Right hindlimb (tissue), 1 donor: Measurements from ENCODE around the gene LARP1.

ENCODE experiments used
- DNase-seq: peaks from one replicate; pipeline ENCODE4 v3.0.0-alpha.2; 2018

The LARP1 gene

DNA sequence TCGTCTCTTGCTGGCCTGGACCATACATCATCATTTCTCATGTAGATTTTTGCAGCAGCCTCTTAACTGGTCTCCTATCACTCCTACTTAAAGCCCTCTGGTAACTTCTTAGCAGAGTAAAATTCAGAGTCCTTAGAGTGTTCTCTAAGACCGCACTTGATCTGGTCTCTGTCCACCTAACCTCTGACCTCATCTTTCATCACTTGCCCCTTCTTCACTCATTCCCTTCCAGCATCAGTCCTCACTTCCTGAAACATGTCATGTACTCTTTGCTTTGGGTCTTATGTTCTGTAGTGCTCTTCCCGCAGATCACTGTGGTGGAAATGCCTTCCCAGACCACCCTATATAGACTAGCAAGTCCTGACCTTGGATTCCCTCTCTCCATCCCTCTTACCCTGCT lies 9.8 kb downstream of the LARP1 start:
- DNase-seq, result no peak

DNA sequence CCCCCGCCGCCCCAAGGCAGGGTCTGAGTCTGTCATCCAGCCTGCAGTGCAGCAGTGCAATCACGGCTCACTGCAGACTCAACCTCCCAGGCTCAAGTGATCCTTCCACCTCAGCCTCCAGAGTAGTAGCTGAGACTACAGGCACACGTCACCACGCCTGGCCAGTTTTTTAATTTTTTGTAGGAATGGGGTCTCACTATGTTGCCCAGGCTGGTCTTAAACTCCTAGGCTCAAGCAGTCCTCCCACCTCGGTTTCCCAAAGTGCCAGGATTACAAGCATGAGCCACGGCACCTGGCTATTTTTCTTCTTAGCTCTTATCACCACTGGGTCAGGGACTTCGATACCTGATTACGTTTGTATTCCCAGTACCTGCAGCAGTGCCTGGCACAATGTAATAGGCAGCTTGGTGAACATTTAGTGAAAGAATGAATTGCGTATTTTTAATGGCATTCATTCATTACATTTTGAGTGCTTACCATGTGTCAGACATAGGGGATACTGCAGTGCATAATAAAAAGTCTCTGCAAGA lies 10.3 kb downstream of the LARP1 start:
- DNase-seq, result no peak

DNA sequence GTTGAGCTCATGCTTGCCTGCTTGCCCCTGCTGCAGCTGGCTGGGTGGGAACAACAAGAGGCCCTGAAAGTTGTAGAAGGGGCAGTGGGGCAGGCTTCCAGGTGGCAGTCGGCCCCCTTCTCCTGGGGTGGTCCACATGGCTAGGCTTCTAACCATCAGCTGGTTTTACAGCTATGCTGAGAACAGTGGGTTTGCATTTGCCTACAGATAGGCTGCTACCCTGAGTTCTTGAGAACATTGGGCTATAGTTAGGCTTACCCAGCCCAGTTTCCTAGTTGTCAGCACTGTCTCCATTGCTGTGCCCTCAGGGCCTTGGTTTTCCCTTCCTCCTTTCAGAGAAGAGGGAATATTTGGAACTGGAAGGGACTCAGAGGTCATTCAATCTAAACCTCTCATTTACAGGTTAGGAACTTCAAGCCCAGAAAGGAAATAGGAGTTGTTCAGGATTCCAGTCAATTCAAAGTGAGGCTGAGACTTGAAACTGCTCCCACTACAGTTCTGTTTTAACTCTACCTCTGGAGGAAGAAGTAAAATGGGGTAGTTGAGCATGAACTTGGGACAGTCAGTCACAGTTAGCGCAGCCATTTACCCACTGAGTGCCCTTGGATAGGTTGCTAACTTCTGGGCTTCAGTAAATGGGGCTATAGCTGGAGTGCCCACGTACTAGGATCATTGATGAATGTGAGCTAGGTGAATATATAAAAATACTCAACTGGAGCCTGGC lies 11.5 kb downstream of the LARP1 start:
- no peak for DNase-seq

GRCh38 chr5:154767576-154767975 lies 12.4 kb downstream of the LARP1 start:
- peak; percentile 38 for DNase-seq

DNA sequence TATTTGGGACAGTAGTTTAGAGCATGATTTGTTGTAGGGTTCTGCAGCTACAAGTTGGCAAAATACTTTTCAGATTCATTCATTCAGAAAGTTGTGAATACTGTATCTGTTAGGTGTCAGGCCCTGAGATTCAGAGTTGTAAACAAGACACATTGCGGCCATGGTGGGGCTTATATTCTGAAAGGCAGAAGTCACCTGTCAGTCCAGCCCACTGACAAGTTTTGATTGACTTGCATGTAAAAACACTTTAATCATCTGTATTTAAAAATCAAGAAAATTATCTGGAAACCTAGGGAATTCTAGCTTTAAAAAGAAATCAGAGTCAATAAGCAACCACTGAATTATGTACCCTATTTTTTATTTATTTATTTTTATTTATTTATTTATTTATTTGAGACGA lies 13.0 kb downstream of the LARP1 start:
- no peak for DNase-seq

DNA sequence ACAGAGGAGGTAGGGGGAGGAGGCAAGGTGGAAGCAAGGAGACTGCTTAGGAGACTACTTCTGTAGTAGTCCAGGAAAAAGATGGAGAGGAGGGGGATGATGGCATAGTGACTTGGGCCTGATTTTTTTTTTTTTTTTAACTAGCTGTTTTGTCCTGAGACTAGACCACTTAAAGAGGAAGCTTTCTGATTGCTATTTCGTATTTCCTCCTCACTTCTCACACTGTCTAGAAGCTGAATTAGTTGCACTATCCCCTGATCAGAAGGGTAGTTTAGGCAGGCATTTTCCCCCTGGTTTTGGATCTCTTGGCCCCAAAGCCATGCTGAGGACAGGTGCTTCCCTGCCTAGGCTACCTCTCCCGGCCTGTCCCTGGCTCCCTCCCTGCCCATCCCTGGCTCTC lies 14.9 kb downstream of the LARP1 start:
- DNase-seq, result no peak

GRCh38 chr5:154771383-154771901 lies 16.3 kb downstream of the LARP1 start:
- peak; percentile 85 for DNase-seq

- no peak for DNase-seq
Observed at GRCh38 chr5:154773326-154773725, 18.1 kb downstream of the LARP1 start.

GRCh38 chr5:154776167-154776566 lies 21.0 kb downstream of the LARP1 start:
- DNase-seq, result no peak

- no peak for DNase-seq
Observed at GRCh38 chr5:154778534-154778933, 23.4 kb downstream of the LARP1 start.

- no peak for DNase-seq
Observed at GRCh38 chr5:154779105-154779504, 23.9 kb downstream of the LARP1 start.

GRCh38 chr5:154780128-154780527 lies 25.0 kb downstream of the LARP1 start:
- no peak for DNase-seq

DNA sequence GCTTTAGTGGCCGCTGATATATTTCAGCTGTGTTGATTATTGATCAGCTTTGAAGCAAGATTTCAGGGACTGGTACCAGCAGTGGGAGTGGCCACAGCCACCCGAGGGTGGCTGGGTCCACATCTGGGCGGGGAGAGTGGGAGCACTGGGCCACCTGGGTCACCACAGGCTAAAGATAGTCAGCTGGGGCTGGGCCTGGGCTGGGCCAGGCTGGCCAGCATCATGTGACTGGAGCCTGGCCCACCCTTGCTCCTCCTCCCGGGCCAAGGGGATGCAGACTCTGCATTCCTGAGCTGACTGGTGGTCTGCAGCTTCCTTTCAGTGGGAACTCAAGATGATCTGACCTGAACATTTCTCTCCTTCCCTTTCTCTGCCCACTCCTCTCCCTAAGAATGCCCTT lies 27.1 kb downstream of the LARP1 start:
- DNase-seq, result no peak

DNA sequence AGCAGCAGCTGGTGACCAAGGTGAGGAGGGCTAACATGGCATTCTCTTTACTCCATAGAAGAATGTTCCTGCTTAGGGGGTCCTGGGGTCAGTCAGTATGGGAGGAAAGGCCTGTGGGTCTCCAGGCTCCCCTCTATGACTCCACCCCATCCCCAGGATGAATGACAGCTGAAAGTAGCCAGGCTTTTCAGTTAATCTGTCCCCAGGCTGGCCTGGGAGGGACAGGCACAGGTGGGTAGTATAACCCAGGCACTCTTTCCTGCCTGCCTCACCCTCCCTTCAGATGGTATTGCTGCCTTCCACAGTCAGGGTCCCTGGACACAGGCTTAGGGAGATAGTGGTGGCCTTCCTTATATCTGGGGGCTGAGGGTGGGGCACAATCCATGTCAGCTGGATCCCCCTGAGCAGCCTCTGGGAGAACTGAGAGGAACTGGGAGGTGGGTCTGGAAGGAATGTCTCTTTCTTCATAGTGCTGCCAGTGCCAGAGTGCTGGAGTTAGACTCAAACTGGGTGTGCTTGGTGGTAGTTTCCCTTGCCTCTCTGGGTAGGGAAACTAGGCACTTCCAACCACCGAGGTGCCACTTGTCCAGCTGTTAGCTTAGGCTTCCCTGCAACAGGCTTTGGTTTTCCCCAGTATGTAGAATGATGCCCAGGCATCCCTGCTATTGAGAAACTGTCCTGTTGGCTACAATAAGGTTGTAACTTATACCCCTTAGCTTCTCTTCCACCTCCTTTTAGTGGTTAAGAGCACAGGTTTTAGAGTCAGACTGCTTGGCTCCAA lies 27.8 kb downstream of the LARP1 start:
- DNase-seq, result no peak

- DNase-seq, result no peak
Observed at GRCh38 chr5:154783774-154784460, 28.7 kb downstream of the LARP1 start.

- DNase-seq, result no peak
Observed at GRCh38 chr5:154784856-154785255, 29.7 kb downstream of the LARP1 start.

GRCh38 chr5:154786414-154786813 lies 31.2 kb downstream of the LARP1 start:
- DNase-seq, result no peak

DNA sequence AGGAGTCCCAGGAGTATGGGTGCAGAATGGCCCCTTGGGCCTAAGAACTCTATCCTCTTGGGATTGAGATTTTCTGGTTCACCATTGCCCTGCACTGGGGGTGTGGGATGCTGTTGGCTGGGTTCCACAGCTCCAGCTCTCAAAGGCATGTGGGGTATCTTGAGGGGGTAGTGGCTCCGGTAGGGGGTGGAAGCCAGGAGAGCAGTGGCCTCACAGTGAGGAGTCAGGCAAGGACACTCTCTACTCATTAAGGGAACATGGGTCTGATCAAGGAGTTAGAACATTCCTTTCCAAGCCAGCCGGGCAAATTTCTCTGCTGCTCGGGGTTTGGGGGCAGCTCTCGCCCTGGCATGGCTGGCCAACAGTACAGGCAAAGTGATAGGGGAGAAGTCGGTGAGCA lies 33.0 kb downstream of the LARP1 start:
- DNase-seq, result no peak

DNA sequence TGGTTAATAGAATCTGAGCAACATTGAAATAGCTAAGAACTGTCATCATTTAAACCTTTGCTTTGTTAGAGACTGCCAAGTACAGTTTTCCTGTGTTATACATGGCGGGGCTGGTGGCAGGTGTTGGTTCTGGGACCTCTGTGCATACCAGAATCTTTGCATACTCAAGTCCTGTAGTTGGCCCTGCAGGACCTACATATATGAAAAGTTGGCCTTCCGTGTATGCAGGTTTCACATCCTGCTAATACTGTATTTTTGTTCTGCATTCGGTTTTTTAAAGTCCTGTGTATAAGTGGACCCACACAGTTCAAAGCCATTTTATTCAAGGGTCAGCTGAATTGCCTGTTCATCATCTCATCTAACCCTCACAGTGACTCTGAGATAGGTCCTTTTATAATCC lies 36.4 kb downstream of the LARP1 start:
- no peak for DNase-seq

DNA sequence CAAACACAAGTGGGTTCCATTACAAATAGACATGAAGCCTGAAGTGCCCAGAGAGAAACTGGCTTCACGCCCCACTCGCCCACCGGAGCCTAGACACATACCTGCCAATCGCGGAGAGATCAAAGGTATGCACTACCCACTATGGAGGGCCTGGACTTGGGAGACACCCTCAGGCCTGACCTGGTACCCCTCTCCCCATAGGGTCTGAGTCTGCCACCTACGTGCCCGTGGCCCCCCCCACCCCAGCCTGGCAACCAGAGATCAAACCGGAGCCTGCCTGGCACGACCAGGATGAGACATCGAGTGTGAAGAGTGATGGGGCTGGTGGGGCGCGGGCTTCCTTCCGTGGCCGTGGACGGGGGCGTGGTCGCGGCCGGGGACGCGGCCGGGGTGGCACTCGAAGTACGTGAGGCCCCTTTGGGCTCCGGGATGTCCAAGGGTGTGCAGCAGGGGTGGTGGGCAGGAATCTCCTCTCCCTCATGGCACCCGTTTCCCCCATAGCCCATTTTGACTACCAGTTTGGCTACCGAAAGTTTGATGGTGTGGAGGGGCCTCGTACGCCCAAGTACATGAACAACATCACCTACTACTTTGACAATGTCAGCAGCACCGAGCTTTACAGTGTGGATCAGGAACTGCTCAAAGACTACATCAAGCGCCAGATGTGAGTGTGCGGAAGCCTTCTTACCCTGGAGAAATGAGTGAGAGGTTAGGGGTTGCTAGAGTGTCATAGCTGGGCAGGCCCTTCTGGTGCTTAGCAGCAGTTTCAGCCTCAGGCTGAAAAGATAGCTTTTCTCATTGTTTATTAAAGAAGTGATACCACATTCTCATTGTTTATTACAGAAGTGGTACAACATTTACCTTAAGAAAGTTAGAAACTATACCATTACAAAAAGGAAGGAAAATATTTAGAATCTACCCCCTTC lies 38.7 kb downstream of the LARP1 start:
- DNase-seq, result no peak

DNA sequence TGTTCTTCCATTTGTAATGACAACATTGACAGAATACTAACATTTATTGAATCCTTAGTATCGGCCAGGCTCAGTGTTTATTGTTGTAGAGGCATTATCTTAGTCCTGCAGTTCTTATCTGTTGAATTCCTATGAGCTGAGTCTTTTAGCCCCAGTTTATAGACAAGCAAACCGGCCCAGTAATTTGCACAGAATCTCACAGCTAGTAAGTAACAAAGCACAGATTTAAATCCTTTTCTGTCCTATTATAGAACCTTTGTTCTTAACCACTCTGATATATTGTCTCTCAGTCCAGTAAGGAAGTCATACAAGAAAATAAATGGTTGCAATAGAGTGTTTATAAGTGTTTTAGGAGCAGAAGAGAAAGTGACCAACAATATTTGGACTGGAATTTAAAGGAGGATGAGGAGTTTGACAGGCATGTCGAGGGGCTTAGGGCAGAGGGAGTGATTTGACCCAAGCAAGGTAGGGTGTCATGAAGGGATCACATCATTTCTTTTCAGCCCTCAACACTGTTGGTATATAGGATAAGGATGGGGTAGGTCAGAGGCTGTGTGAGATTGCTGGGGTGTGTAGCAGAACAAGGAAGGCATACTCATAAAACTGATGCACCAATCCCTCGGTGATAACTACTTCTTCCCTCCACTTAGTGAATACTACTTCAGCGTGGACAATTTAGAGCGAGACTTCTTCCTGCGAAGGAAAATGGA lies 39.5 kb downstream of the LARP1 start:
- DNase-seq, result no peak

- DNase-seq, result no peak
Observed at GRCh38 chr5:154795235-154795596, 40.0 kb downstream of the LARP1 start.
